Measurements from ENCODE around the gene SNUPN.

DNA sequence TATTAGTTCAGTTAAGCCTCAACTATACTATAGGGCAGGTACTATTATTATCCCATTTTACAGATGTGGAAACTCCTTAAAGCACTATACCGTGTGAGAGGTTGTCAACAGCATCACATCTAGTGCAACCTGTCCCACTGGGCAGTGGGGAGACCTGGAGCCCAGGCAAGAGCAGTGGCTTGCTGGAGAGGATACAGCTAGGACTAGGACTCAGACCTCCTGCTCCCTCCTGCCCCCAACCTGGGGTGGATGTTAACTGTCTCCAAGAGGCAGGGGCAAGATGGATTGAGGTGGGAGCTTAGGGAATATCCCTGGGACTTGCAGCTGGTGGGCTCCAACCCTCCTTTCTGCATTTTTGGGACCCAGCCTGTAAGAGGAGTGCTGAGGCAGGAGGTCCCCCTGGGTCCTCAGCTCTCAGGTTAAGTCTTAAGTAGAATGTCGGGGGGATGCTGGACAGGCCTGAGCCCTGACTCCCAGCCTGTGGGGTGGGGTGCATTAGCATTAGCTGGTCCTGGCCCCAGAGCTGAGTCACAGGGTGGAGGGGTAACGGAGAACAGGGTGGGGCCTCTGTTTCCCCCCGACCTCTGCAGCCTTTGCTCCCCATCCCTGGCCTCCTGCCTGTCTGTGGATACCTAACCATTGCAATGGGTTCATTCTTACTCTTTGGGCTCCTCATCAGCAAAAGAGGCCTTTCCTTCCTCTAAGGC, 28.8 kb upstream of the SNUPN start:
- TF ChIP-seq, protein P1, sequence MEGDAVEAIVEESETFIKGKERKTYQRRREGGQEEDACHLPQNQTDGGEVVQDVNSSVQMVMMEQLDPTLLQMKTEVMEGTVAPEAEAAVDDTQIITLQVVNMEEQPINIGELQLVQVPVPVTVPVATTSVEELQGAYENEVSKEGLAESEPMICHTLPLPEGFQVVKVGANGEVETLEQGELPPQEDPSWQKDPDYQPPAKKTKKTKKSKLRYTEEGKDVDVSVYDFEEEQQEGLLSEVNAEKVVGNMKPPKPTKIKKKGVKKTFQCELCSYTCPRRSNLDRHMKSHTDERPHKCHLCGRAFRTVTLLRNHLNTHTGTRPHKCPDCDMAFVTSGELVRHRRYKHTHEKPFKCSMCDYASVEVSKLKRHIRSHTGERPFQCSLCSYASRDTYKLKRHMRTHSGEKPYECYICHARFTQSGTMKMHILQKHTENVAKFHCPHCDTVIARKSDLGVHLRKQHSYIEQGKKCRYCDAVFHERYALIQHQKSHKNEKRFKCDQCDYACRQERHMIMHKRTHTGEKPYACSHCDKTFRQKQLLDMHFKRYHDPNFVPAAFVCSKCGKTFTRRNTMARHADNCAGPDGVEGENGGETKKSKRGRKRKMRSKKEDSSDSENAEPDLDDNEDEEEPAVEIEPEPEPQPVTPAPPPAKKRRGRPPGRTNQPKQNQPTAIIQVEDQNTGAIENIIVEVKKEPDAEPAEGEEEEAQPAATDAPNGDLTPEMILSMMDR (IDR thresholded peaks at IDR 0.05), result no peak
- TF ChIP-seq EP300 (IDR thresholded peaks at IDR 0.05), result no peak

All from tibial nerve (tissue), 4 donors.